HG03558 (cell line): Measurements from ENCODE around the gene FNBP1.
"Not testable (repeated sequence)": the region's sequence is repeated elsewhere in the genome, so short reads cannot be mapped to it uniquely, and the experiment has no call there.

Experiments used
- ATAC-seq: cut with Tn5 transposase; IDR thresholded peaks from one replicate; pipeline ENCODE4 v1.9.1; 2021; ENCODE audit warnings: moderate number of reproducible peaks; ENCODE audit not compliant: unreplicated experiment; ENCODE audit errors: extremely low read depth

FNBP1 gene

GRCh38 chr9:130023994-130024596 lies 18.9 kb downstream of the FNBP1 start:
- ATAC-seq, result no peak

- ATAC-seq, result no peak
Measured at GRCh38 chr9:130023144-130023787, 19.7 kb downstream of the FNBP1 start.

GRCh38 chr9:130022566-130023143 lies 20.3 kb downstream of the FNBP1 start:
- ATAC-seq, result no peak

- ATAC-seq, result not testable (repeated sequence)
Measured at GRCh38 chr9:130021842-130022241, 21.1 kb downstream of the FNBP1 start.

GRCh38 chr9:130021123-130021522 lies 21.9 kb downstream of the FNBP1 start:
- no peak for ATAC-seq

- ATAC-seq, result no peak
Measured at GRCh38 chr9:130020618-130021017, 22.4 kb downstream of the FNBP1 start.

- no peak for ATAC-seq
Measured at GRCh38 chr9:130018265-130018664, 24.7 kb downstream of the FNBP1 start.

- ATAC-seq, result not testable (repeated sequence)
Measured at GRCh38 chr9:130017510-130017909, 25.5 kb downstream of the FNBP1 start.

GRCh38 chr9:130017076-130017475 lies 25.9 kb downstream of the FNBP1 start:
- ATAC-seq, result no peak

- ATAC-seq, result no peak
Measured at GRCh38 chr9:130015353-130016019, 27.5 kb downstream of the FNBP1 start.

- no peak for ATAC-seq
Measured at GRCh38 chr9:130013326-130013725, 29.7 kb downstream of the FNBP1 start.

GRCh38 chr9:130010151-130010988 lies 32.6 kb downstream of the FNBP1 start:
- no peak for ATAC-seq

- ATAC-seq, result not testable (repeated sequence)
Measured at GRCh38 chr9:130009546-130009945, 33.4 kb downstream of the FNBP1 start.

GRCh38 chr9:130008538-130008937 lies 34.5 kb downstream of the FNBP1 start:
- no peak for ATAC-seq

- not testable (repeated sequence) for ATAC-seq
Measured at GRCh38 chr9:130006952-130007351, 36.0 kb downstream of the FNBP1 start.

GRCh38 chr9:130003943-130004552 lies 38.9 kb downstream of the FNBP1 start:
- ATAC-seq, result no peak

- no peak for ATAC-seq
Measured at GRCh38 chr9:130002320-130002719, 40.7 kb downstream of the FNBP1 start.

GRCh38 chr9:130001190-130001589 lies 41.8 kb downstream of the FNBP1 start:
- ATAC-seq, result no peak

GRCh38 chr9:129999141-129999510 lies 43.9 kb downstream of the FNBP1 start:
- no peak for ATAC-seq
